Stomach (tissue), 9 donors: ENCODE results near the gene NACA. TPM values are rescaled to one million over a fixed set of nuclear protein-coding genes. Genes with fewer than 3 reads are reported as not detected.

ENCODE experiments used
- DNase-seq, 2 donors: peaks; one replicate each; pipeline versions ENCODE4 v3.0.0 to v3.0.0-alpha.2; 2013 to 2019
- H3K27ac ChIP-seq, 5 donors: fragments of 200-600 bp in 4 of 5; sonication (generic) in 4 of 5; one replicate each; pipeline ENCODE4 v1.5.1; 2013 to 2019; ENCODE audit warnings: mild to moderate bottlenecking in 1 of 5, moderate library complexity in 1 of 5
- H3K27me3 ChIP-seq, 3 donors: fragments of 200-600 bp; sonication (generic); one replicate each; pipeline ENCODE4 v1.5.1; 2017 to 2019; ENCODE audit warnings: mixed run types in 1 of 3
- H3K36me3 ChIP-seq, 4 donors: fragments of 200-600 bp; sonication (generic); 1 replicate in 3 of 4; 2 replicates in 1 of 4; pipeline ENCODE4 v1.5.1; 2016 to 2019
- H3K4me1 ChIP-seq, 4 donors: fragments of 200-600 bp; sonication (generic); one replicate each; pipeline ENCODE4 v1.5.1; 2016 to 2019
- H3K4me3 ChIP-seq, 4 donors: fragments of 200-600 bp; sonication (generic) in 3 of 4; one replicate each; pipeline ENCODE4 v1.5.1; 2016 to 2019; ENCODE audit warnings: mild to moderate bottlenecking in 1 of 4
- H3K9me3 ChIP-seq, 4 donors: fragments of 200-600 bp; sonication (generic); one replicate each; pipeline ENCODE4 v1.5.1; 2016 to 2019
- EP300 ChIP-seq: sonication (generic); formaldehyde crosslinking; IDR thresholded peaks from one replicate; pipeline ENCODE4 v1.6.1; 2017; ENCODE audit warnings: antibody characterized with exemption
- POLR2A ChIP-seq, 4 donors: fragments of 450-650 bp; IDR thresholded peaks; one replicate each; pipeline ENCODE4 v1.6.1; 2016; ENCODE audit warnings: antibody characterized with exemption in 4 of 4, control low read depth in 2 of 4, mild to moderate bottlenecking in 1 of 4, moderate library complexity in 1 of 4
- POLR2AphosphoS5 ChIP-seq, 3 donors: sonication (generic); formaldehyde crosslinking; IDR thresholded peaks; one replicate each; pipeline ENCODE4 v1.6.1; 2016; ENCODE audit warnings: antibody characterized with exemption in 3 of 3
- WGBS, 5 donors: extraction: QIAGEN DNeasy Blood & Tissue Kit in 3 of 5; methylation state at CpG; one replicate each; pipeline versions ENCODE4 v1.1.5 to v1.1.7; 2013 to 2018; 5-methylcytosine and 5-hydroxymethylcytosine counted together
- intact Hi-C: fragments of 100-400 bp; cut with DNase I; formaldehyde crosslinking; loops from one replicate; pipeline ENCODE4 v1.15.1; 2023; ENCODE audit warnings: low total_unique reads
- polyA plus RNA-seq, 3 donors: library from polyadenylated mRNA; stranded (reverse); fragments of 200-250 nt; gene quantifications; one replicate each; pipeline ENCODE4 v1.2.3, GENCODE V29; 2013
- total RNA-seq, 5 donors: library from RNA; depleted of rRNA; stranded (reverse); fragments of >200 nt; gene quantifications; one replicate each; pipeline versions ENCODE4 v1.1.0 to v1.2.3, GENCODE V29; 2014 to 2016
- TF ChIP-seq, protein P1 (sequence below), 7 experiments: fragments of 450-650 bp in 4 of 7; fragments of 200-600 bp in 3 of 7; sonication (generic) in 3 of 7; IDR thresholded peaks; one replicate each; pipeline ENCODE4 v1.5.1; 2016 to 2019; ENCODE audit warnings: antibody characterized with exemption in 7 of 7, control low read depth in 2 of 7, mild to moderate bottlenecking in 1 of 7
- donor health status: healthy with polysubstance abuse.
- donor health status: Bipolar disorder and iron deficiency.
- donor health status: healthy.

NACA gene
- total and polyA plus RNA-seq, 8 donors: 366 to 2,450 (median 1,184) TPM

DNA sequence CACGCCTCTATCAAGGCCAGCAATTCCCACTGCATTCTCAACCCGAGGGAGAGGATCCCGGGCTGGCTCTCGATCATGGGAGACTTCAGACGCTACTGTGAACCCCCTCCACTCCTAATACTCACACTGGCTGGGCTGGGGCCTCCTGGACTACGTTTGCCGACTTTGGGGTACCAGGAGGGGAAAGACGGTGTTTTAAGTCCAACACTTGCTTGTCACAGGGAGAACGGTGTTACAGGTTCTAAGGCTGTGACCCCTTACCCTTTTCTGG lies 463 bp downstream of the NACA start:
- peak overlapping the region; percentile 86 to 96 (median 90) for H3K27ac ChIP-seq
- 0 to 3% (median 0%) methylated on average over 7 to 9 of the region's 9 CpGs for WGBS, 5 donors
- peaks cover 5 to 25% (median 20%) of the 10 kb centered on the region in 4 donors for H3K36me3 ChIP-seq
- peaks cover 47 to 60% (median 58%) of the 10 kb centered on the region in 4 donors for H3K4me1 ChIP-seq
- intact Hi-C loops: loop anchor here (10.0 kb wide), 1 partner anchor 80 kb away; the partner anchor contains the start of gene ATP5F1B
- peak overlapping the region; percentile 72 to 93 (median 85) for H3K4me3 ChIP-seq
- H3K9me3 ChIP-seq: no peaks in the 10 kb centered on the region
- H3K27me3 ChIP-seq: no peaks in the 10 kb centered on the region
- DNase-seq: no peak
- TF ChIP-seq POLR2AphosphoS5 (IDR thresholded peaks at IDR 0.05) (no peak), EP300 (no peak), POLR2A (IDR thresholded peaks at IDR 0.05) (no peak)
- TF ChIP-seq, protein P1, sequence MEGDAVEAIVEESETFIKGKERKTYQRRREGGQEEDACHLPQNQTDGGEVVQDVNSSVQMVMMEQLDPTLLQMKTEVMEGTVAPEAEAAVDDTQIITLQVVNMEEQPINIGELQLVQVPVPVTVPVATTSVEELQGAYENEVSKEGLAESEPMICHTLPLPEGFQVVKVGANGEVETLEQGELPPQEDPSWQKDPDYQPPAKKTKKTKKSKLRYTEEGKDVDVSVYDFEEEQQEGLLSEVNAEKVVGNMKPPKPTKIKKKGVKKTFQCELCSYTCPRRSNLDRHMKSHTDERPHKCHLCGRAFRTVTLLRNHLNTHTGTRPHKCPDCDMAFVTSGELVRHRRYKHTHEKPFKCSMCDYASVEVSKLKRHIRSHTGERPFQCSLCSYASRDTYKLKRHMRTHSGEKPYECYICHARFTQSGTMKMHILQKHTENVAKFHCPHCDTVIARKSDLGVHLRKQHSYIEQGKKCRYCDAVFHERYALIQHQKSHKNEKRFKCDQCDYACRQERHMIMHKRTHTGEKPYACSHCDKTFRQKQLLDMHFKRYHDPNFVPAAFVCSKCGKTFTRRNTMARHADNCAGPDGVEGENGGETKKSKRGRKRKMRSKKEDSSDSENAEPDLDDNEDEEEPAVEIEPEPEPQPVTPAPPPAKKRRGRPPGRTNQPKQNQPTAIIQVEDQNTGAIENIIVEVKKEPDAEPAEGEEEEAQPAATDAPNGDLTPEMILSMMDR (IDR thresholded peaks at IDR 0.05): no peak

DNA sequence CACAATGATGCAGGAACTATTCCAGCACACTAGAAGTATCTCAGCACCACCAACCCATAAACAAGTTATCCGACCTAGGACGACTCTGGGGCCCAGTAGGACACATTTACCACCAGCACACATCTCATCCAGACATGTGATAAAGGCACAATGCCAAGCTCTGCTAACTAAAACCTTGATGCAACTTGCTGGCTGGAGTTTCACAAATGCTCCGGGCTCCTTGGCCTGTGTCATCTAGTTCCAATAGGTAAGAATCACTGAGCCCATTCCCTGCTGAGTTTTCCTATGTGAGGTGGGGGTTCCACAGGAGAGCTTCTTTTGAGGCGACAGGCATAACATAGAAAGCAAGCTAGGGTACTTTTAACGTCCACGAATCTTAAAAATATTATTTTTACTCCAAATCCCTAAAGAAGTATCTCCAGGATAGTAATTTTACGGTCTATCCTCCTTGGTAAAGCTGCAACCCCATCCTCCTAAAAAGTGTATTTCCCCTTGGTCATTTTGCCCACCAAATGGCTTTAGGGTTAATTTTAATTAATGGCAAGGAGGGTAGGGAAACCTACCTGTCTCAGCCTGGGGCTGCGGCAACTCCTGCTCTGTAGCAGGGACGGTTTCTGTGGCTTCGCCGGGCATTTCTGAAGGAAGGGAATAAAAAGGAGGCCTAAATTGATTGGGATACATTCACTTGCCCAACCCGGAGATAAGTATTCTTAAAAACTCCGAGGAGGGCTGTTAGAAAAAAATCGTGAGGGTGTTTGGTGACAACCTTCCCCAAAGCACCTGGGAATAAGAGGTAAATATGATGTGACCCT lies 1.0 kb downstream of the NACA start:
- WGBS, 5 donors: 0 to 2% (median 1%) methylated on average over 14 of the region's 14 CpGs
- Histone ChIP-seq H3K27ac (peak overlapping the region; percentile 86 to 96 (median 90)), H3K36me3 (peaks cover 11 to 27% (median 23%) of the 10 kb centered on the region in 4 donors), H3K4me1 (peaks cover 52 to 66% (median 63%) of the 10 kb centered on the region in 4 donors), H3K27me3 (no peaks in the 10 kb centered on the region), H3K9me3 (no peaks in the 10 kb centered on the region), H3K4me3 (peak overlapping the region; percentile 72 to 93 (median 85))
- intact Hi-C loops: loop anchor here (10.0 kb wide), 1 partner anchor 79 kb away; the partner anchor contains the start of gene ATP5F1B
- TF ChIP-seq POLR2A (IDR thresholded peaks at IDR 0.05) (no peak), POLR2AphosphoS5 (IDR thresholded peaks at IDR 0.05) (peak; percentile 9 to 46 (median 25))
- DNase-seq: peak; percentile 34 to 72

DNA sequence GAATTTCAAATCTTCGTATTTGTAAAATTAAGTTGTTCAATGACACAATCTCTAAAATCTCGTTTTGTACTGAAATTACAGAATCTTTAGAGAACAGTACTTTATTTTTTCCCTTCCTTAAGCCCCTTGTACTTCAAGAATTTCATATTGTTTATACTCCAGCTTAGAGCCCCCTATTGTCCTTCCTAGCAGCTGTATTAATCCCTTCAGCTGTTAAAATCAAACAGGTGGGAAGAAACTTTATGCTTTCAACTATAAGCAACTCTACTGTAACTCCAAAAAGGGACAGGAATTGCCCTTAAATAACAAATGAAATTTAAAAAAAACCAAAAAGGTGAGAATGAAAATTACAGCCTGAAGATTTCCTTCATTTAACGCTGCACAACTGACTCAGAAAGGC lies 1.7 kb downstream of the NACA start:
- intact Hi-C loops: loop anchor here (10.0 kb wide), 1 partner anchor 79 kb away; the partner anchor contains the start of gene ATP5F1B
- Histone ChIP-seq H3K27ac (peak overlapping the region in 4 of 5 donors; percentile 89 to 96 (median 92)), H3K4me3 (peak overlapping the region; percentile 72 to 93 (median 85)), H3K36me3 (peaks cover 11 to 34% (median 30%) of the 10 kb centered on the region in 4 donors), H3K4me1 (peaks cover 60 to 73% (median 70%) of the 10 kb centered on the region in 4 donors), H3K27me3 (no peaks in the 10 kb centered on the region), H3K9me3 (no peaks in the 10 kb centered on the region)
- no peak for TF ChIP-seq POLR2AphosphoS5 (IDR thresholded peaks at IDR 0.05)
- TF ChIP-seq, protein P1 (IDR thresholded peaks at IDR 0.05): no peak
- no peak for TF ChIP-seq EP300
- TF ChIP-seq POLR2A (IDR thresholded peaks at IDR 0.05): no peak
- no peak for DNase-seq
- WGBS, 5 donors: 24 to 45% (median 31%) methylated on average over 3 of the region's 3 CpGs

DNA sequence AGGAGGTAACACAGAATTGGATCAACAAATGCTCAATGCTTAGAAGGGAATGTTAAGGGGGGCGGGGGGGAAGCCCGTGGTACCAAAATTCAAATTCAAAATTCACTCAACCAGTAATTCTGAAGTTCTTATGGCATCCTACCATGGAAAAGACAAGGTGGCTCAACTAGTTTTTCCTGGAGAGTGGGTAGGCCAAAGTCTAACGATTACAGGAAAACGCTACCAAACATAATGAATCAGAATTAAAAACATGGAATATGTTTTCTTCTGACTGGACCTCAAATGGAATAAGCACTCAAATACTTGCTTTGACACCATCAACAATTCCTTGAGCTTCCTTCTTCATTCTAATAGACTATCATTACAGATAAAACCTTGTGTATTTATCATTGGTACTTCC lies 2.3 kb downstream of the NACA start:
- WGBS, 5 donors: 27 to 57% (median 46%) methylated on average over 4 of the region's 4 CpGs
- DNase-seq: peak in 1 of 2 donors; percentile 57
- TF ChIP-seq, protein P1 (IDR thresholded peaks at IDR 0.05): no peak
- TF ChIP-seq POLR2A (IDR thresholded peaks at IDR 0.05) (no peak), POLR2AphosphoS5 (IDR thresholded peaks at IDR 0.05) (no peak), EP300 (no peak)
- Histone ChIP-seq H3K36me3 (peaks cover 11 to 40% (median 33%) of the 10 kb centered on the region in 4 donors), H3K27me3 (no peaks in the 10 kb centered on the region), H3K9me3 (no peaks in the 10 kb centered on the region), H3K27ac (peak overlapping the region in 4 of 5 donors; percentile 33 to 96 (median 74)), H3K4me3 (peak overlapping the region in 3 of 4 donors; percentile 72 to 93 (median 87)), H3K4me1 (peaks cover 65 to 78% (median 75%) of the 10 kb centered on the region in 4 donors)
- intact Hi-C loops: loop anchor here (10.0 kb wide), 1 partner anchor 78 kb away; the partner anchor contains the start of gene ATP5F1B
